Right atrium auricular region (tissue), 2 donors: ENCODE measurements around the gene TUBB4B. TPM values are rescaled to one million over a fixed set of nuclear protein-coding genes. Genes with fewer than 3 reads are reported as not detected.

Source experiments
- DNase-seq: peaks from one replicate; pipeline ENCODE4 v3.0.0-alpha.2; 2019; ENCODE audit warnings: low spot score
- H3K27ac ChIP-seq, 2 donors: fragments of 200-600 bp; sonication (generic); 1 replicate in 1 of 2; 2 replicates in 1 of 2; pipeline ENCODE4 v1.5.1; 2016 to 2019
- H3K27me3 ChIP-seq, 2 donors: fragments of 200-600 bp; sonication (generic); one replicate each; pipeline versions ENCODE4 v1.5.1 to v1.6.0; 2017 to 2019
- H3K36me3 ChIP-seq: fragments of 200-600 bp; sonication (generic); one replicate; pipeline ENCODE4 v1.5.1; 2016
- H3K4me1 ChIP-seq, 2 donors: fragments of 200-600 bp; sonication (generic); one replicate each; pipeline versions ENCODE4 v1.5.1 to v1.6.0; 2017 to 2019
- H3K4me3 ChIP-seq, 2 donors: fragments of 200-600 bp; sonication (generic); 1 replicate in 1 of 2; 2 replicates in 1 of 2; pipeline ENCODE4 v1.5.1; 2017 to 2019; ENCODE audit warnings: mild to moderate bottlenecking in 1 of 2, moderate library complexity in 1 of 2
- H3K9me3 ChIP-seq, 2 donors: fragments of 200-600 bp; sonication (generic); one replicate each; pipeline ENCODE4 v1.5.1; 2019
- CTCF ChIP-seq, 2 donors: fragments of 200-600 bp; sonication (generic); IDR thresholded peaks; one replicate each; pipeline ENCODE4 v1.5.1; 2019; ENCODE audit warnings: antibody characterized with exemption in 2 of 2
- total RNA-seq, 2 donors: library from RNA; depleted of rRNA; stranded (reverse); fragments of >200 nt; gene quantifications; one replicate each; pipeline ENCODE4 v1.1.0, GENCODE V29; 2016

TUBB4B gene
- total RNA-seq, 2 donors from 2014 or later = 310 to 394 TPM

- no peaks in the 10 kb centered on the region for H3K9me3 ChIP-seq
- DNase-seq = no peak
- TF ChIP-seq CTCF (IDR thresholded peaks at IDR 0.05) = no peak
- peaks cover 3 to 9% of the 10 kb centered on the region in 2 donors for H3K27me3 ChIP-seq
- no peak overlapping the region for H3K4me3 ChIP-seq
- peaks cover 0 to 11% of the 10 kb centered on the region in 2 donors for H3K4me1 ChIP-seq
- H3K36me3 ChIP-seq = no peaks in the 10 kb centered on the region
- H3K27ac ChIP-seq = no peak overlapping the region
These were observed 11.0 kb upstream of the TUBB4B start for GRCh38 chr9:137229903-137230704.

- H3K9me3 ChIP-seq = no peaks in the 10 kb centered on the region
- no peak within 1 kb of the TSS for H3K4me3 ChIP-seq
- no peak for TF ChIP-seq CTCF (IDR thresholded peaks at IDR 0.05)
- no peak for DNase-seq
- H3K36me3 ChIP-seq = no peaks in the 10 kb centered on the region
- H3K27ac ChIP-seq = no peak within 1 kb of the TSS
- H3K27me3 ChIP-seq = peaks cover 3 to 9% of the 10 kb centered on the region in 2 donors
- peaks cover 0 to 15% of the 10 kb centered on the region in 2 donors for H3K4me1 ChIP-seq
These were observed 10.2 kb upstream of the TUBB4B start, which contains the start of gene SLC34A3 for GRCh38 chr9:137230705-137231371. SLC34A3 (plus strand) TSS chr9:137230901; CDS start chr9:137231703, 802 bp downstream.

- no peak for TF ChIP-seq CTCF (IDR thresholded peaks at IDR 0.05)
- H3K27ac ChIP-seq = no peak overlapping the region
- no peaks in the 10 kb centered on the region for H3K36me3 ChIP-seq
- H3K4me1 ChIP-seq = peaks cover 0 to 22% of the 10 kb centered on the region in 2 donors
- no peak overlapping the region for H3K4me3 ChIP-seq
- no peaks in the 10 kb centered on the region for H3K9me3 ChIP-seq
- peaks cover 3 to 9% of the 10 kb centered on the region in 2 donors for H3K27me3 ChIP-seq
- no peak for DNase-seq
These were observed 9.6 kb upstream of the TUBB4B start for GRCh38 chr9:137231372-137232039.

GRCh38 chr9:137232101-137232500, 9.0 kb upstream of the TUBB4B start:
- H3K4me3 ChIP-seq = no peak overlapping the region
- peaks cover 3 to 9% of the 10 kb centered on the region in 2 donors for H3K27me3 ChIP-seq
- DNase-seq = no peak
- TF ChIP-seq CTCF (IDR thresholded peaks at IDR 0.05) = no peak
- no peaks in the 10 kb centered on the region for H3K36me3 ChIP-seq
- no peak overlapping the region for H3K27ac ChIP-seq
- no peaks in the 10 kb centered on the region for H3K9me3 ChIP-seq
- peaks cover 0 to 24% of the 10 kb centered on the region in 2 donors for H3K4me1 ChIP-seq

GRCh38 chr9:137232510-137232909, 8.6 kb upstream of the TUBB4B start:
- no peak for DNase-seq
- Histone ChIP-seq H3K4me1 (peaks cover 0 to 24% of the 10 kb centered on the region in 2 donors), H3K36me3 (no peaks in the 10 kb centered on the region), H3K27ac (no peak overlapping the region), H3K4me3 (no peak overlapping the region), H3K9me3 (no peaks in the 10 kb centered on the region), H3K27me3 (peaks cover 3 to 9% of the 10 kb centered on the region in 2 donors)
- TF ChIP-seq CTCF (IDR thresholded peaks at IDR 0.05) = no peak
